ENCODE results near the gene CAMTA1.

CAMTA1 gene

GRCh38 chr1:6874298-6874697 is 89.0 kb downstream of the CAMTA1 start:
- ATAC-seq (no peak), DNase-seq (no peak)

- DNase-seq (no peak), ATAC-seq (no peak)
Measured at GRCh38 chr1:6880951-6881690, 95.9 kb downstream of the CAMTA1 start.

- DNase-seq, result no peak
- ATAC-seq, result no peak
Measured at GRCh38 chr1:6882414-6882813, 97.2 kb downstream of the CAMTA1 start.

- peak; percentile 46 for ATAC-seq
- DNase-seq, result no peak
Measured at GRCh38 chr1:6884652-6885153, 99.4 kb downstream of the CAMTA1 start.

GRCh38 chr1:6885426-6885825 is 100.2 kb downstream of the CAMTA1 start:
- ATAC-seq (no peak), DNase-seq (no peak)

GRCh38 chr1:6886523-6886922 is 101.3 kb downstream of the CAMTA1 start:
- ATAC-seq (no peak), DNase-seq (no peak)

- no peak for DNase-seq
Measured at GRCh38 chr1:6888268-6888667, 103.0 kb downstream of the CAMTA1 start.

GRCh38 chr1:6888870-6889269 is 103.6 kb downstream of the CAMTA1 start:
- DNase-seq (no peak), ATAC-seq (no peak)

More at GRCh38 chr1:6888268-6888667, 103.0 kb downstream of the CAMTA1 start:
- ATAC-seq, result no peak

- DNase-seq (peak; percentile 37), ATAC-seq (no peak)
Measured at GRCh38 chr1:6889875-6890480, 104.7 kb downstream of the CAMTA1 start.

- ATAC-seq, result no peak
Measured at GRCh38 chr1:6890686-6891085, 105.4 kb downstream of the CAMTA1 start.

GRCh38 chr1:6891781-6892579 is 106.7 kb downstream of the CAMTA1 start:
- DNase-seq, result peak; percentile 9
- ATAC-seq, result no peak

More at GRCh38 chr1:6890686-6891085, 105.4 kb downstream of the CAMTA1 start:
- no peak for DNase-seq

- ATAC-seq (no peak), DNase-seq (no peak)
Measured at GRCh38 chr1:6893388-6893787, 108.1 kb downstream of the CAMTA1 start.

- ATAC-seq (no peak), DNase-seq (no peak)
Measured at GRCh38 chr1:6897138-6897537, 111.9 kb downstream of the CAMTA1 start.

- no peak for ATAC-seq
- DNase-seq, result no peak
Measured at GRCh38 chr1:6898974-6899539, 113.8 kb downstream of the CAMTA1 start.

GRCh38 chr1:6899621-6900020 is 114.4 kb downstream of the CAMTA1 start:
- ATAC-seq, result no peak
- no peak for DNase-seq

GRCh38 chr1:6902153-6902552 is 116.9 kb downstream of the CAMTA1 start:
- ATAC-seq (peak; percentile 55), DNase-seq (no peak)

- DNase-seq (no peak), ATAC-seq (no peak)
Measured at GRCh38 chr1:6904476-6905170, 119.4 kb downstream of the CAMTA1 start.

- ATAC-seq, result no peak
- no peak for DNase-seq
Measured at GRCh38 chr1:6905331-6905730, 120.1 kb downstream of the CAMTA1 start.

- DNase-seq (no peak), ATAC-seq (no peak)
Measured at GRCh38 chr1:6905790-6906189, 120.5 kb downstream of the CAMTA1 start.

GRCh38 chr1:6906783-6907182 is 121.5 kb downstream of the CAMTA1 start:
- no peak for DNase-seq
- no peak for ATAC-seq

- DNase-seq (no peak), ATAC-seq (no peak)
Measured at GRCh38 chr1:6907201-6907600, 121.9 kb downstream of the CAMTA1 start.
